Ovary (tissue), 3 donors: ENCODE data around the gene MATCAP1.

Experiments used
- CTCF ChIP-seq, 3 donors: fragments of 450-650 bp in 2 of 3; fragments of 200-600 bp in 1 of 3; IDR thresholded peaks; one replicate each; pipeline versions ENCODE4 v1.5.1 to v1.8.0; 2016 to 2022; ENCODE audit warnings: antibody characterized with exemption in 3 of 3, mild to moderate bottlenecking in 1 of 3
- EP300 ChIP-seq: sonication (generic); formaldehyde crosslinking; IDR thresholded peaks from one replicate; pipeline ENCODE4 v1.6.1; 2017; ENCODE audit warnings: antibody characterized with exemption
- POLR2A ChIP-seq: fragments of 450-650 bp; IDR thresholded peaks from one replicate; pipeline ENCODE4 v1.6.1; 2017; ENCODE audit warnings: antibody characterized with exemption, mild to moderate bottlenecking, moderate library complexity
- donor health status: DM: no; HTN: no; CAD: no.

GRCh38 chr16:67197704-67198103 is 13.9 kb upstream of the MATCAP1 start:
- TF ChIP-seq CTCF (IDR thresholded peaks at IDR 0.05) (no peak), POLR2A (no peak), EP300 (no peak)
